ENCODE results near the gene BAAT. TPM values are rescaled to one million over a fixed set of nuclear protein-coding genes. Genes with fewer than 3 reads are reported as not detected.

Gene BAAT
- total and polyA plus RNA-seq, 8 donors: 0.55 TPM; not detected in 7

GRCh38 chr9:101326035-101326434 is 58.8 kb downstream of the BAAT start:
- H3K9me3 ChIP-seq: peaks cover 0 to 10% (median 4%) of the 10 kb centered on the region in 4 donors
- H3K27ac ChIP-seq: peak overlapping the region in 1 of 5 donors; percentile 13

GRCh38 chr9:101325053-101325452 is 59.8 kb downstream of the BAAT start:
- Histone ChIP-seq H3K4me1 (peaks cover 0 to 8% (median 0%) of the 10 kb centered on the region in 4 donors), H3K27ac (peak overlapping the region in 2 of 5 donors; percentile 4 to 20), H3K9me3 (peaks cover 0 to 10% (median 4%) of the 10 kb centered on the region in 4 donors), H3K27me3 (no peaks in the 10 kb centered on the region), H3K36me3 (no peaks in the 10 kb centered on the region), H3K4me3 (no peak overlapping the region)
- no peak for DNase-seq
- intact Hi-C loops (cut with DNase I; ENCODE audit: low total_unique reads): no loop called here
- 44 to 55% (median 48%) methylated on average over 2 of the region's 2 CpGs for WGBS, 5 donors
- TF ChIP-seq, protein P1, sequence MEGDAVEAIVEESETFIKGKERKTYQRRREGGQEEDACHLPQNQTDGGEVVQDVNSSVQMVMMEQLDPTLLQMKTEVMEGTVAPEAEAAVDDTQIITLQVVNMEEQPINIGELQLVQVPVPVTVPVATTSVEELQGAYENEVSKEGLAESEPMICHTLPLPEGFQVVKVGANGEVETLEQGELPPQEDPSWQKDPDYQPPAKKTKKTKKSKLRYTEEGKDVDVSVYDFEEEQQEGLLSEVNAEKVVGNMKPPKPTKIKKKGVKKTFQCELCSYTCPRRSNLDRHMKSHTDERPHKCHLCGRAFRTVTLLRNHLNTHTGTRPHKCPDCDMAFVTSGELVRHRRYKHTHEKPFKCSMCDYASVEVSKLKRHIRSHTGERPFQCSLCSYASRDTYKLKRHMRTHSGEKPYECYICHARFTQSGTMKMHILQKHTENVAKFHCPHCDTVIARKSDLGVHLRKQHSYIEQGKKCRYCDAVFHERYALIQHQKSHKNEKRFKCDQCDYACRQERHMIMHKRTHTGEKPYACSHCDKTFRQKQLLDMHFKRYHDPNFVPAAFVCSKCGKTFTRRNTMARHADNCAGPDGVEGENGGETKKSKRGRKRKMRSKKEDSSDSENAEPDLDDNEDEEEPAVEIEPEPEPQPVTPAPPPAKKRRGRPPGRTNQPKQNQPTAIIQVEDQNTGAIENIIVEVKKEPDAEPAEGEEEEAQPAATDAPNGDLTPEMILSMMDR (IDR thresholded peaks at IDR 0.05): no peak
- TF ChIP-seq POLR2A (IDR thresholded peaks at IDR 0.05): no peak
- TF ChIP-seq POLR2AphosphoS5 (IDR thresholded peaks at IDR 0.05): no peak
- no peak for TF ChIP-seq EP300 (IDR thresholded peaks at IDR 0.05)

More at GRCh38 chr9:101326035-101326434, 58.8 kb downstream of the BAAT start:
- H3K27me3 ChIP-seq: no peaks in the 10 kb centered on the region
- H3K36me3 ChIP-seq: no peaks in the 10 kb centered on the region
- no peak overlapping the region for H3K4me3 ChIP-seq
- intact Hi-C loops (cut with DNase I; ENCODE audit: low total_unique reads): no loop called here
- H3K4me1 ChIP-seq: peaks cover 0 to 8% (median 0%) of the 10 kb centered on the region in 4 donors
- WGBS, 5 donors: 55 to 80% (median 67%) methylated on average over 1 of the region's 1 CpG
- DNase-seq: no peak
- no peak for TF ChIP-seq POLR2AphosphoS5 (IDR thresholded peaks at IDR 0.05)
- TF ChIP-seq EP300 (IDR thresholded peaks at IDR 0.05): no peak
- TF ChIP-seq, protein P1 (IDR thresholded peaks at IDR 0.05): no peak

DNA sequence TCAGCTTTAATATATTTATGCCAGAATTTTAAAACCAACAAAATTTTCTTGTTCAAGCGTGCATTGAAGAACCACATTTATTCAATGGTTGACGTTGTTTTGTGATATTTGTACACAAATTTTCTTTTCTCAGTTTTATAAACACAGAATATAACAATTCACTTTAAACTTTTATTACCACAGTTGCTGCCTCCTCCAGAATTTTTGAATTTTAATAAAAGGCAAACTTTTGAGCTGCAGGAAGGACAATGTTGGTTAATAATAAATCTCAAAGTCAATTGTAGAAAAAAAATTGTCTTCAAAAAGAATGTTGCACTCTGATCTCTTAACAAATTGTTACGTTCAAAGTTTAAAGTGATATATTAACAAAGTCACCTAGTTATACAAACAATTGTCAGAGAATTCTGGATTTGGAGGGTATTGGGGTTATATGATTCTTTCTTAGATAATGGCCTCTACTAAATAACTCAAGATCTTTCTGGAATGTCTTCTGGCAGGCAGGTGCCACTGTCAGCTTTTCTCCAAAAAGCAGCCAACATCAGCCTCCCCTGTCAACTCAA is 60.5 kb downstream of the BAAT start:
- H3K9me3 ChIP-seq: peaks cover 0 to 10% (median 4%) of the 10 kb centered on the region in 4 donors
- intact Hi-C loops (cut with DNase I; ENCODE audit: low total_unique reads): no loop called here
- H3K4me3 ChIP-seq: no peak overlapping the region
- DNase-seq: no peak
- peaks cover 0 to 8% (median 0%) of the 10 kb centered on the region in 4 donors for H3K4me1 ChIP-seq
- 44 to 47% (median 45%) methylated on average over 3 of the region's 3 CpGs for WGBS, 5 donors
- H3K27me3 ChIP-seq: no peaks in the 10 kb centered on the region
- H3K27ac ChIP-seq: no peak overlapping the region
- H3K36me3 ChIP-seq: no peaks in the 10 kb centered on the region
- TF ChIP-seq, protein P1 (IDR thresholded peaks at IDR 0.05): no peak
- TF ChIP-seq POLR2A (IDR thresholded peaks at IDR 0.05): no peak
- no peak for TF ChIP-seq POLR2AphosphoS5 (IDR thresholded peaks at IDR 0.05)
- no peak for TF ChIP-seq EP300 (IDR thresholded peaks at IDR 0.05)

DNA sequence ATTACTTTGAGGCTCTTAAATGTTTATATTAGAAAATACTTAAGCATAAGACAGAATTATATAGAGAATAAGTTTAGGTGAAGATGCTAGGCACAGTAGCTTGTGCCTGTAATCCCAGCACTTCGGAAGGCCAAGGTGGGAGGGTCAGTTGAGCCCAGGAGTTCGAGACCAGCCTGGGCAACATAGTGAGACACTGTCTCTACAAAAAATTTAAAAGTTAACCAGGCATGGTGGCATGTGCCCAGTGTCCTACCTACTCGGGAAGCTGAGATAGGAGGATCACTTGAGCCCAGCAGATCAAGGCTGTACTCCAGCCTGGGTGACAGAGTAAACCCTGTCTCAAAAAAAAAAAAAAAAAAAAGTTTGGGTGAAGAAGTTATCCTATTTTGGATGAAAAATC is 61.7 kb downstream of the BAAT start:
- no peaks in the 10 kb centered on the region for H3K27me3 ChIP-seq
- H3K4me1 ChIP-seq: peaks cover 0 to 8% (median 0%) of the 10 kb centered on the region in 4 donors
- H3K4me3 ChIP-seq: no peak overlapping the region
- intact Hi-C loops (cut with DNase I; ENCODE audit: low total_unique reads): no loop called here
- TF ChIP-seq, protein P1 (IDR thresholded peaks at IDR 0.05): no peak
- no peak for DNase-seq
- H3K36me3 ChIP-seq: no peaks in the 10 kb centered on the region
- whole genome bisulfite sequencing, 5 donors: 80 to 90% (median 84%) methylated on average over 3 of the region's 3 CpGs
- no peak overlapping the region for H3K27ac ChIP-seq
- H3K9me3 ChIP-seq: peaks cover 0 to 8% (median 4%) of the 10 kb centered on the region in 4 donors
